Rectal smooth muscle tissue (tissue), 1 donor: Measurements from ENCODE around the gene WNT3A.

Experiments
- H3K27ac ChIP-seq: one replicate; pipeline ENCODE4 v1.7.0; 2013; ENCODE audit warnings: low read depth, low read length, inconsistent platforms
- H3K27me3 ChIP-seq: one replicate; pipeline ENCODE4 v1.7.0; 2013; ENCODE audit warnings: low read length; ENCODE audit not compliant: control insufficient read depth, insufficient read depth
- H3K36me3 ChIP-seq: one replicate; pipeline ENCODE4 v1.7.0; 2013; ENCODE audit warnings: low read length; ENCODE audit not compliant: control insufficient read depth, insufficient read depth
- H3K4me1 ChIP-seq: one replicate; pipeline ENCODE4 v1.7.0; 2013; ENCODE audit warnings: low read length; ENCODE audit not compliant: control insufficient read depth, insufficient read depth
- H3K4me3 ChIP-seq: one replicate; pipeline ENCODE4 v1.7.0; 2013; ENCODE audit warnings: low read length
- H3K9ac ChIP-seq: one replicate; pipeline ENCODE4 v1.7.0; 2013; ENCODE audit warnings: low read length

Gene WNT3A

GRCh38 chr1:228044961-228045360 is 38.2 kb downstream of the WNT3A start:
- no peaks in the 10 kb centered on the region for H3K36me3 ChIP-seq
- no peak overlapping the region for H3K27ac ChIP-seq
- H3K9ac ChIP-seq, result no peak overlapping the region
- H3K4me1 ChIP-seq, result no peaks in the 10 kb centered on the region
- H3K27me3 ChIP-seq, result no peaks in the 10 kb centered on the region
- H3K4me3 ChIP-seq, result no peak overlapping the region

- no peaks in the 10 kb centered on the region for H3K4me1 ChIP-seq
- no peaks in the 10 kb centered on the region for H3K27me3 ChIP-seq
- no peak overlapping the region for H3K27ac ChIP-seq
- H3K9ac ChIP-seq, result no peak overlapping the region
- no peak overlapping the region for H3K4me3 ChIP-seq
- H3K36me3 ChIP-seq, result no peaks in the 10 kb centered on the region
Observed at GRCh38 chr1:228045405-228045804, 38.6 kb downstream of the WNT3A start.

- Histone ChIP-seq H3K36me3 (no peaks in the 10 kb centered on the region), H3K4me1 (no peaks in the 10 kb centered on the region), H3K27me3 (no peaks in the 10 kb centered on the region), H3K4me3 (no peak overlapping the region), H3K27ac (no peak overlapping the region), H3K9ac (no peak overlapping the region)
Observed at GRCh38 chr1:228045871-228046270, 39.1 kb downstream of the WNT3A start.

GRCh38 chr1:228046421-228047182 is 39.8 kb downstream of the WNT3A start:
- Histone ChIP-seq H3K27ac (no peak overlapping the region), H3K4me3 (no peak overlapping the region), H3K36me3 (no peaks in the 10 kb centered on the region), H3K4me1 (no peaks in the 10 kb centered on the region), H3K27me3 (no peaks in the 10 kb centered on the region), H3K9ac (no peak overlapping the region)

DNA sequence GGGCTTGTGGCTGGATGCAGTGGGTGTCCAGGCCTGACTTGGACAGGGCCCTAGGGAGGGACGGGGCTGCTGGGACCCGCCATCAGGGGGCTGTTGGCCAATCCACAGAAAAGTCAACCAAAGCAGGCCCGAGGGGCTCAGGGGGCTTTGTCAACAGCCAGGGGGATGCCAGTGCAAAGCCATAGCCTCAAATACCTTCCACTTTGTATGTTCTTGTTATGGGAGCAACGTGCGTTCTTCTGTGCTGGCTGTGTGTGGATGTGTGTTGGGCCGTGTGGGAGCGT is 40.3 kb downstream of the WNT3A start:
- H3K4me3 ChIP-seq, result no peak overlapping the region

DNA sequence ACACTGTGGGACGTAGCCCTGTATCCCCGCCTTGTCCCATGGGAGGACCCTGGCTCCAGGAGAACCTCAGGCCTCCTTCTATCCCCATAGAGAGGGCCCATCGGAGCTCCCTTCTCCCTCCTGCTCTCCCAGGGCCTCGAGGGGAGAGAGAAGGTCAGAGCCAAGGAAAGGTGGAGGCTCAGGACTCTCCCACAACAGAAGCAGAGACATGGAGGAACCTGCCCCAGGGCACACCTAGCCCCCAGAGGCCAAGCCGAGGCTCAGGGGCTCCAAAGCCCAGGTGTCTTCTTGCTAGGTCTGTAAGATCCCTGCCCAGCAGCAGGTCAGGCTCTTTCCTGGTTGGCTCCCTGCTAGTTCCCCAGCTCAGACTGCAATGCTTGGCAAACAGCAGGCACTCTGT is 41.3 kb downstream of the WNT3A start:
- Histone ChIP-seq H3K36me3 (no peaks in the 10 kb centered on the region), H3K9ac (no peak overlapping the region), H3K27me3 (no peaks in the 10 kb centered on the region), H3K4me1 (no peaks in the 10 kb centered on the region), H3K27ac (no peak overlapping the region), H3K4me3 (no peak overlapping the region)

More for the DNA sequence above, 40.3 kb downstream of the WNT3A start:
- Histone ChIP-seq H3K9ac (no peak overlapping the region), H3K27me3 (no peaks in the 10 kb centered on the region), H3K36me3 (no peaks in the 10 kb centered on the region), H3K4me1 (no peaks in the 10 kb centered on the region), H3K27ac (no peak overlapping the region)

GRCh38 chr1:228048659-228049298 is 42.0 kb downstream of the WNT3A start:
- no peak overlapping the region for H3K9ac ChIP-seq
- H3K27ac ChIP-seq, result no peak overlapping the region
- no peaks in the 10 kb centered on the region for H3K36me3 ChIP-seq
- H3K4me3 ChIP-seq, result no peak overlapping the region
- H3K27me3 ChIP-seq, result no peaks in the 10 kb centered on the region
- H3K4me1 ChIP-seq, result no peaks in the 10 kb centered on the region

- H3K36me3 ChIP-seq, result no peaks in the 10 kb centered on the region
Observed at GRCh38 chr1:228050571-228051231, 43.9 kb downstream of the WNT3A start.

DNA sequence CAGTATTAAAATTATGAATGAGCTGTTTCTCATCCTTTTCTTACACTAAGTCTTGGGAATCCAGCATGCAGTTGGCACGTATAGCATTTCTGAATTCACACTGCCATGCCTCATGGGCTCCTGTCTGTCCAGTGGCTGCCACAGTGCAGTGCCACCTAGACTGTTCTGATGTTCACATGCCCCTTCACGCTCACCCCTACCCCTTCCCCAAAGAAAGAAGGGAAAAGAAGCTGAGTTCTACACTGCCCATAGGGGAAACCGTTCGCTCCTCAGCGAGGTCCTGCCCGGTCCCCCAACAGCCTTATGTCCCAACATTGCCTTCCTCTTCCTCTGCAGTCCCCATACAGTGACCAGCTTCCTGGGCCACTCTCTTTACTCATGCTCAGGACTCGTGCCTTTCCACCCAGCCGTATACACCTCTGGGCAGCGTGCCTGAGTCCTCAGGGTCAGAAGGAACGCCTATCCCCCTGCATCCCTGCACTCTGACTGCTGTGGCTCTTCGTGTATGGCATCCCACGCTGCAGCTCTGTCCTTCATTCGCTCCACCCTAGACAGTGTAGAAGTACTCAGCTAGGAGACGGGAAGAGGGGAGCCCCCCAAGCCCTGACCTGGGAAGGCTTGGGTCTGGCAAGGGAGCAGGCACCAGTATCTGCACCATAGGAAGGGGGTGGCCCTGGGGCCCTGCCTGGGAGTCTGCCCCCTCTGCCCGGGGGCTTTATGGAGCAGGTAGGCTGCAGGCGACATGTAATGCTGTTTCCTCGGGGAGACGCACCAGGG is 51.6 kb downstream of the WNT3A start:
- Histone ChIP-seq H3K36me3 (no peaks in the 10 kb centered on the region), H3K9ac (no peak overlapping the region), H3K4me1 (no peaks in the 10 kb centered on the region), H3K27ac (no peak overlapping the region), H3K27me3 (peaks cover 37% of the 10 kb centered on the region), H3K4me3 (no peak overlapping the region)

More at GRCh38 chr1:228050571-228051231, 43.9 kb downstream of the WNT3A start:
- no peaks in the 10 kb centered on the region for H3K4me1 ChIP-seq
- H3K27ac ChIP-seq, result no peak overlapping the region
- no peak overlapping the region for H3K9ac ChIP-seq
- H3K27me3 ChIP-seq, result no peaks in the 10 kb centered on the region
- no peak overlapping the region for H3K4me3 ChIP-seq

GRCh38 chr1:228058949-228059633 is 52.3 kb downstream of the WNT3A start:
- Histone ChIP-seq H3K4me1 (no peaks in the 10 kb centered on the region), H3K9ac (no peak overlapping the region), H3K36me3 (no peaks in the 10 kb centered on the region), H3K27me3 (peaks cover 39% of the 10 kb centered on the region), H3K27ac (no peak overlapping the region), H3K4me3 (peak overlapping the region; percentile 46)

GRCh38 chr1:228059634-228060457 is 53.0 kb downstream of the WNT3A start:
- no peaks in the 10 kb centered on the region for H3K4me1 ChIP-seq
- H3K27me3 ChIP-seq, result peaks cover 39% of the 10 kb centered on the region
- no peak overlapping the region for H3K27ac ChIP-seq
- H3K9ac ChIP-seq, result no peak overlapping the region
- H3K36me3 ChIP-seq, result no peaks in the 10 kb centered on the region
- peak overlapping the region; percentile 51 for H3K4me3 ChIP-seq
